HPDE6-E6E7 (cell line): ENCODE results near the gene ZIC4.

ENCODE experiments used
- DNase-seq: peaks from one replicate; pipeline ENCODE4 v3.0.0; 2011; ENCODE audit warnings: missing footprints; ENCODE audit errors: extremely low spot score

Gene ZIC4

DNA sequence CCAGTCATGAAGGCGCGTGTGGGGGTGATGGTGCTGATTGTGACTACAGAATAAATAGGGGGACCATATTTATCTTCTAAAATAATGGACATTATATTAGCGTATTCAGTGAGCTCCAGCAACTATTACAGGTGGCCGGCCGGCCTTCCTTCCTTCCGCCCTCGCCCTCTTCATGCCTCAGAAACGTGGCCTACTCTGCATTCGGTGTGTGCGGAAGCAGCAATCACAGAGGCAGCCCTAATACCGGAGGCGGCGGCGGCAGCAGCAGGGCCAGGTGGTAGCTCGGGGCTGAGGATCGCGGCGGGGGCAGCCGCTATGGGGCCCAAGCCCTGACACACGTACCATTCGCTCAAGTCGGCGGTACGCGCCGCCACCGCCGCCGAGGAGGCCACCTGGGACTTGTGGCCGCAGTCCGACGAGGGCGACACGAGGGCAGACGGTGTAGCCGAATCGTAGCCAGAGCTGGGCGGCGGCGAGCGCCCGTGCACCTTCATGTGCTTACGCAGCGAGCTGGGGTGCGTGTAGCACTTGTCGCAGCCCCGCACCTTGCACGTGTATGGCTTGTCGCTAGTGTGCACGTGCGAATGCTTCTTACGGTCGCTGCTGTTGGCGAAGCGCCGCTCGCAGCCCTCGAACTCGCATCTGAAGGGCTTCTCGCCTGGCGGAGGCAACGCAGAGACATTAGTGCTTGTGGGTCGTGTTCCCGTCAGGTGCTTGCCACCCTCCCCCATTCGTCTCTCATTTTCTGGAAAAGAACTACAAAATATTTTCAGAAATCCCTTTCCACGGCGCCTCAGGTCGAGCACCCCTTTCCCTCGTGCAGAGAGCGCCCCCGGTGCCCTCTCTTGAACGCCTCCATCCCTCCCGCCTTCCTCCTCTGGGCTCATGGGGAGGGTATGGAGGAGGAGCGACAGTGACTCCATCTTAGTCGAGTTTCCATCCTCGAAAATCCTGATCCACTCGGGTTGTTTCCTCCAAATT is 15.5 kb downstream of the ZIC4 start:
- DNase-seq, result no peak

- no peak for DNase-seq
These were observed 16.6 kb downstream of the ZIC4 start for GRCh38 chr3:147389717-147390116.

- DNase-seq, result no peak
These were observed 17.4 kb downstream of the ZIC4 start for GRCh38 chr3:147388700-147389580.

- DNase-seq, result no peak
These were observed 18.3 kb downstream of the ZIC4 start for GRCh38 chr3:147387885-147388699.

- no peak for DNase-seq
These were observed 19.0 kb downstream of the ZIC4 start for GRCh38 chr3:147387291-147387884.

DNA sequence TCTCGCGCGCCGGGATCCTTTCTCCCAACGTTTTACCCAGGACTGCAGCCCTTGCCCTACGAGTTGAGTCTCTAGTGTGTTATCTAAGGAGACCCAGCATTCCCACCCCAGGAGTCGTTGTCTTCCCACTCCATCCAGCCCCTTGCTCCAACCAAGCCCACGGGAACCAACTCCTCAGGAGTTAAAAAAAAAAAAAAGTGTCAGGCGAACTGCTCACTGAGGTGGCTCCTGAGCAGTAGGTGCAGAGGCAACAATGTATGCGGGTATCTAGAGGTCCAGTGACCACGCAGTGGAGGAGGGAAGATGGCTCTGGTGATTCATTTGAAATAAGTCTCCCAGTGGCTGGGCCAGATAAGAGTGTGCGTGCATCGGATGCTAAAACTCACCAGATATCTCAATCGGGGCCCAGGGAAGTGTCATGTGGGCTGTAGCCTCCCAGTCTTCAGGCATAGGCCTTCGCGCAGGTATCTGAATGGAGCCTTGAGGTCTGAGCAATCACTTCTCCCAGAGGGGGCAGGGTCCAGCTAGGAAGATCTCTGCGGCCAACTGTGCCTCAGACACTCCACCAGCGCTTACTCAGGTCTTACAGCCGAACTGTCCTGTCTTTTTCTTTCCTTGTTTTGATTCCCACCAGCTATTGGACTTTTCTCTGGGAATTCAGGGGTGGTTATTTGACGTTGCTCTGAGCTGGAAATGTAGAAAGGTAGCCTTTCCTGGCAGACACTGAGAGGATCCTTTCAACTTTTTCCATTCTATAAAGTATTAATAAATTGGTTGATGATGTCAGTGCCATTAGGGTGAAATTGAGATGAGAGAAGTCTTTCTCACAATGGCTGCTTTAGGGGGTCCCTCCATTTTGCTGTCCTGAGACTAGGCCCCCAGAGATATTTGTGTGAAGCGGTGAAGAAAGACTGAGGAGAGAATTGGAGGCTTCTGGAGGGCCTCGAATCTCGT is 21.0 kb downstream of the ZIC4 start:
- DNase-seq, result no peak

DNA sequence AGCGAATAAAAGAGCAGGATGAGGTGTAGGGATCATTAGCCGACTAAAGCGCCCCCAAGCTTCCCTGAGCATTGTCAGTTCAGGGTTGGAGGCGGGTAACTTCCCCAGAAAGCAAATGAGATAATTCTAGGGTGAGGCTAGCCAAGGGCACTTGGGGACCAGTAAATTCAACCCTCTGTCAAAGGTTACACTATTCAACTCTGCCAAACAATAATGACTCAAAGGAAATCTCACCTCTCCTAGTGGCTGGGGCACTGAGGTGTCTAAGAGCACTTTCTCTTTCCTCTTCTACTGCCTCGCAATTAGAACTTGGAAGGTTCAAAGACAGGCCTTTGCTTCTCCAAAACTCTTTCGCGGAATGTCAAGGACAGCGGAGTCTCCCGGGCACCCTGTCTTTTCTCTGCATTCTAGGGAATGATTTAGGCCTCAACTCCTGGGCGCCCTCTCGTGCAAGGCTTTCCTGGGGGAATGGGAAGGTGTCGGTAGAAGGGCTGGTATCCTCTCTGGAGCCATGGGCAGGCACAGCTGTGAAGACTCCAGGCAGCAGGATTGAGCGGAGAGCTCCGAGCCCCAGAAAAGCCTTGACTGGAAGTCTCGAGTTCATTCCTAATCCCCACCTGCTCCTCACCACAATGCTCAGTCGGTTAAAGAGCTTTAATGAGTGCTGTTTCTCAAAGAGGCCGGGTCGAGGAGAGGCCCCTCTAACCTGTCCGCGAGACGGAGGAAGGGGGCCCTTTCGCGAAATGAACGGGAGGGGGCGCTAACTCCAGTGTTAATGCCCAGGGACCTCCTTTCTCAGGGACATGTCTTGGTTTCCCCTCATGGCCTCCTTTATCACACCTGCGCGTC is 21.9 kb downstream of the ZIC4 start:
- no peak for DNase-seq

DNA sequence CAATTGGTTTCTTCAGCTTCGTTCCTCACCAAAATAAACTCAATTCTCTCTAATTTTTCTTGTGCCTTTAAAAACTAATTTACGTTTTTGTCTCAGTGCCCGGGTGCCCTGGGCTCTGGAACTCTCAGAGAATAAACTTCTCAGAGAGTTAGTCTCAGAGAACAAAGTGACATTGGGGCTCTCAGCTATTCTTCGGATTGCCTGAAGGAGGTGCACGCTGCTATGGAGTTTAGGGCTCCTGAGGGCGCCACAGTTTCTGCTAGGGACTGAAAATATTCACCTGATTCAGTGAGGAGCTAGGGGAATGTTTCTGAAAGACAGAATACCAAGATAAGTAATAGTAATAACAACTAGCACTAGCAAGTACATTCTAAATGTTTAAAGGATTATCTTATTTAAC is 22.7 kb downstream of the ZIC4 start:
- DNase-seq, result no peak

DNA sequence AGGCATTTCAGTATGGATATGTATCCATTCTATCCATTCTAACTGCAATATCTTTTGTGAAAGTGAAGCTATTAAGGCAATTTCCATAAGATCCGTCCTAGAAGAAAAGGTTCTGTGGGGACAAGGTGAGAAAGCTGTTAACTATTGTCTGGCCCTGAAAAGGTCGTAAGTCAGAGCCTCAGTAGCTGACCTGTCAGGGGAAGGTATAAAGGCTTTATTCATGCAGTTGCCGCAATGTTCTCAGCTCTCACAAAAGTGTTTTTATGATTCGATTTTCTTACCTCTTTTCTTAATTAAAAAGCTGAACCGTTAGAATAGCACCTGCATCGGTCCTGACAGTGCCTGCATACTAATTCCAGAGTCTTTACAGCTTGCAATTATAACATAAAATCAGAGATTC is 24.7 kb downstream of the ZIC4 start:
- DNase-seq, result no peak

DNA sequence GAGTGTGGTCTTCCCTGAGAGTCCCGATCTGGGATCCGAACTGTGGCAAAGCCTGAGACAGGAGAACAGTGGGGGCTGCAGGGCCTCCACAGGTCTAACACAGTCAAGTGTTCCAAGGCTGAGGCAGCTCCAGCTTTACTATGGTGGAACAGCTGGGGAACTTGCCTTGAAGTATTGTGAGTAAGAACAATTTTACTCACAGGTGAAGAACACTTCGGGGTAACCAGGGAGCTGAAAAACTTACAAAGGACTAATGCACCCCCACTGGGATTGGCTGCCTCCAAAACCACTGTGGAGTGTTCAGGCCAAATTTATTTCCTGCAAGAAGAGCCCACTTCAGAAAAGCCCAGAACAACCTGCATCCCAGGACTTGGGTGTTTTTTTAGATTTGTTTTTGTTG is 25.4 kb downstream of the ZIC4 start:
- DNase-seq, result no peak

DNA sequence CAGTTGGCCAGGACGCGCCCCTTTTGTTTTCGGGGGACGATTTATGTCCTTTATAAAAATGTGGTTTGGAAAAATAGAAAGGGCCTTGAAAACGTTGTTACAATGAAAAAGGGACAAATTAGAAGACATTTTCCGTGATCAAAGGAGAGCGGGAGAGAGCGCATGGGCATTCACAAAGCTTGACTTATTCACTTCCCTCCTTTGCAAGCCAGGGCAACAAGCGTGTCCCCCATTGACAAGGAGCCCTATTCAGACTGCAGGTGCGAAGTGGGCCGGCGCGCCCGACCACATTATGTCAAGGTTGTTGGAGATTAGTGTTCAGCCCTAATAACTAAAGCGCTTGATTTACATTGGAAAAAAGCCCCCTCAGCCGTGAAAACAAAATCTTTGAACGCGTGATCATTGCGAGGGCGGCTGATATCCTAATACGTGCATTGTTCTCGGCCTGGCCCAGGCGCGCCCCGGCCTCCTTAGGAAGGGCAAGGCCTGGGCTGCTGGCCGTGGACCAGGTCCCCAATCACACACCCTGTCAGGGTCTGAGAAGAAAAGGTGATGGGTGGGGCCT is 25.9 kb downstream of the ZIC4 start:
- DNase-seq, result no peak

- no peak for DNase-seq
These were observed 26.7 kb downstream of the ZIC4 start for GRCh38 chr3:147379651-147380050.

DNA sequence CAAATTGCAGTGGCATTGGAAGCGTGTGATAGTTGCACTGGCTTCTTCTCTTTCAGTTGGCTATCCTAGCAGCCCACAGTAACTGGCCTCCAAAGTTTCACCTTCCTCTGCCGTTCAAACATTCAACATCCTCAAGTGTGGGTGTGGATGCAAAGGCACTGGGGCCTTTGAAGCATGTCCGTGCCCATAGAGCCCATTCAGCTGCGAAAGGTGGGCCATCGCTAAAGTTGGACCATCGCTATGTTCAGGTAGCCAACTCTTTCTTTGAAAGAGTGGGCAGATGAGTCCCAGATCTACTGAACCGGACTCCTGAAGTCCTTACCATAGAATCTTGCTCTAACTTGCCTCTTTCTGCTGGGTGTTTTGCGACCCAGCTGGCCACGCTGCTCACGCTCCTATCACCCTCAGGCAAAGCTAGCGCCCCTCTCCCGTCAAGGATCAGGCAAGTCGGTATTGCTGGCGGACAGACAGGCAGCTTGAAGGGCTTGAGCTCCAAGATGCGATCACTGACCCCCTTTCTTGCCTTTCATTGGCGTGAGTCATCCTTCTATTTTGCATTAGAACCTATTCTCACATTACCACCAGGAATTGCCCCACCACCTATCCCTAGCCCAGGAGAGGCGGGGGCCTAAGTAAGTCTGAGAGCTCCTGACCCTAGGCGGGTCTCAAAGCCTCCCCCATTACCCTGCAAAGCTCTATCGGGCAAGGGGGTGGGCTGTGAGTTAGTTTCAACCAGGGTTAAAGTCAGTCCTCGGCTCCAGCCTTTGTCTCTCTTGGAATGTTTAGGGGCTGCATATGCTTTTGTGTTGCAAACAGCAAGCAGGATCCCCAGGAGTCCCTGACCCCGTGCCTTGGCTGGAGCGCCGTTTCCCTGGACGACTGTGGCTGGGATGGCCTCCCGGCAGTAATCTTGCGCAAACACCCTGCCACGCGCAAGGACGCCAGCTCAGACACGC is 28.7 kb downstream of the ZIC4 start:
- DNase-seq, result no peak

GRCh38 chr3:147373301-147373700 is 33.0 kb downstream of the ZIC4 start:
- DNase-seq, result no peak

- no peak for DNase-seq
These were observed 33.8 kb downstream of the ZIC4 start for GRCh38 chr3:147372525-147373027.

GRCh38 chr3:147371771-147372340 is 34.5 kb downstream of the ZIC4 start:
- no peak for DNase-seq

DNA sequence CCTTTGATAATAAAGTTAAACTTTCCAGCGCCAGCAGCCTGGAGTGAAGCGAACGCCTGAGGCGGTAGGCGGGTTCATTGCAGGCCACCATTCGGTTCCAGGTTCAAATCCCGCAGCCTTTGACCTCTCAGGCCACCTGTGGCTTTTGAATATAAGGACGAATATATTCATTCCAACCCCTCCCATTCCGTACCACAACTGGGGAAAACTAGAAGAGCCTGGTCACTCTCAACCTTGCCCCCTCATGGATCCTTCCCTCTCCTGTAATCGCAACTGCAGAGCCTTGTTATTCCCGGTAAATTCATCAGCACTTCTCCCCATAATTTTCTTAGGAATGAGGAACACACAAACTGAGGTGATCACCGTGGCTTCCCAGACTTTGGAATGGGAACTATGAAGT is 35.2 kb downstream of the ZIC4 start:
- DNase-seq, result no peak
